HG03095 (cell line): ENCODE data around the gene POU2AF3.
"Not testable (repeated sequence)": the region's sequence is repeated elsewhere in the genome, so short reads cannot be mapped to it uniquely, and the experiment has no call there.

Experiments
- ATAC-seq: cut with Tn5 transposase; IDR thresholded peaks from one replicate; pipeline ENCODE4 v1.9.1; 2021; ENCODE audit warnings: moderate library complexity; ENCODE audit not compliant: unreplicated experiment

The POU2AF3 gene

GRCh38 chr11:111300569-111300968 lies 2.2 kb downstream of the POU2AF3 start:
- no peak for ATAC-seq

- no peak for ATAC-seq
Measured at GRCh38 chr11:111301004-111301841, 2.9 kb downstream of the POU2AF3 start.

GRCh38 chr11:111301842-111302118 lies 3.4 kb downstream of the POU2AF3 start:
- no peak for ATAC-seq

GRCh38 chr11:111302298-111302697 lies 4.0 kb downstream of the POU2AF3 start:
- no peak for ATAC-seq

- no peak for ATAC-seq
Measured at GRCh38 chr11:111303461-111303860, 5.1 kb downstream of the POU2AF3 start.

GRCh38 chr11:111305162-111305802 lies 6.9 kb downstream of the POU2AF3 start:
- no peak for ATAC-seq

GRCh38 chr11:111305876-111306275 lies 7.5 kb downstream of the POU2AF3 start:
- ATAC-seq, result no peak

GRCh38 chr11:111306321-111306720 lies 8.0 kb downstream of the POU2AF3 start:
- no peak for ATAC-seq

GRCh38 chr11:111307472-111308108 lies 9.2 kb downstream of the POU2AF3 start:
- ATAC-seq, result no peak

- ATAC-seq, result no peak
Measured at GRCh38 chr11:111308140-111308539, 9.8 kb downstream of the POU2AF3 start.

GRCh38 chr11:111309215-111309915 lies 11.0 kb downstream of the POU2AF3 start:
- no peak for ATAC-seq

GRCh38 chr11:111310088-111310487 lies 11.7 kb downstream of the POU2AF3 start:
- no peak for ATAC-seq

GRCh38 chr11:111310723-111311122 lies 12.4 kb downstream of the POU2AF3 start:
- ATAC-seq, result no peak

GRCh38 chr11:111312076-111312475 lies 13.7 kb downstream of the POU2AF3 start:
- ATAC-seq, result no peak

GRCh38 chr11:111319296-111319695 lies 20.9 kb downstream of the POU2AF3 start:
- no peak for ATAC-seq

- ATAC-seq, result not testable (repeated sequence)
Measured at GRCh38 chr11:111320199-111320598, 21.9 kb downstream of the POU2AF3 start.

GRCh38 chr11:111320728-111321568 lies 22.6 kb downstream of the POU2AF3 start:
- no peak for ATAC-seq

GRCh38 chr11:111322534-111322933 lies 24.2 kb downstream of the POU2AF3 start:
- no peak for ATAC-seq

- no peak for ATAC-seq
Measured at GRCh38 chr11:111324277-111324720, 26.0 kb downstream of the POU2AF3 start.

GRCh38 chr11:111325259-111325658 lies 26.9 kb downstream of the POU2AF3 start:
- no peak for ATAC-seq

- ATAC-seq, result no peak
Measured at GRCh38 chr11:111326824-111327223, 28.5 kb downstream of the POU2AF3 start.
